Stimulated activated CD8-positive, alpha-beta memory T cell treated with anti-CD3 and anti-CD28 coated beads, Interleukin-15, amount 100 ng/mL, for 4 hours (primary cell): Measurements from ENCODE around the gene ZNF541.

Experiments
- DNase-seq, 2 donors: peaks; one replicate each; pipeline ENCODE4 v3.0.0-alpha.2; 2020; ENCODE audit warnings: low read depth in 2 of 2

Gene ZNF541

GRCh38 chr19:47542030-47542475 is 30.9 kb downstream of the ZNF541 start:
- DNase-seq, result no peak

GRCh38 chr19:47541518-47541917 is 31.4 kb downstream of the ZNF541 start:
- peak in 1 of 2 donors; percentile 10 for DNase-seq

- no peak for DNase-seq
Measured at GRCh38 chr19:47540748-47541147, 32.2 kb downstream of the ZNF541 start.

- DNase-seq, result no peak
Measured at GRCh38 chr19:47539747-47540311, 33.1 kb downstream of the ZNF541 start.

- DNase-seq, result no peak
Measured at GRCh38 chr19:47538812-47539211, 34.1 kb downstream of the ZNF541 start.

GRCh38 chr19:47537493-47537892 is 35.5 kb downstream of the ZNF541 start:
- no peak for DNase-seq

- DNase-seq, result no peak
Measured at GRCh38 chr19:47534628-47535027, 38.3 kb downstream of the ZNF541 start.

GRCh38 chr19:47531640-47532387 is 41.1 kb downstream of the ZNF541 start:
- no peak for DNase-seq

GRCh38 chr19:47529018-47529742 is 43.8 kb downstream of the ZNF541 start:
- DNase-seq, result no peak

GRCh38 chr19:47526798-47527197 is 46.1 kb downstream of the ZNF541 start:
- DNase-seq, result no peak

GRCh38 chr19:47523473-47523872 is 49.5 kb downstream of the ZNF541 start:
- DNase-seq, result no peak
